Endothelial cell of hepatic sinusoid (primary cell): Measurements from ENCODE around the gene NAB2.
"Not testable (repeated sequence)": the region's sequence is repeated elsewhere in the genome, so short reads cannot be mapped to it uniquely, and the experiment has no call there.

Source experiments
- in situ Hi-C: cut with HindIII; loops from 2 replicates; pipeline ENCODE4 v1.10.0; 2017; ENCODE audit warnings: low sequenced_read_pairs

The NAB2 gene

GRCh38 chr12:57063991-57064685 lies 24.8 kb upstream of the NAB2 start:
- in situ Hi-C loops: loop anchor here (10.0 kb wide), 1 partner anchor 61 kb away; the partner anchor contains the start of gene LRP1

DNA sequence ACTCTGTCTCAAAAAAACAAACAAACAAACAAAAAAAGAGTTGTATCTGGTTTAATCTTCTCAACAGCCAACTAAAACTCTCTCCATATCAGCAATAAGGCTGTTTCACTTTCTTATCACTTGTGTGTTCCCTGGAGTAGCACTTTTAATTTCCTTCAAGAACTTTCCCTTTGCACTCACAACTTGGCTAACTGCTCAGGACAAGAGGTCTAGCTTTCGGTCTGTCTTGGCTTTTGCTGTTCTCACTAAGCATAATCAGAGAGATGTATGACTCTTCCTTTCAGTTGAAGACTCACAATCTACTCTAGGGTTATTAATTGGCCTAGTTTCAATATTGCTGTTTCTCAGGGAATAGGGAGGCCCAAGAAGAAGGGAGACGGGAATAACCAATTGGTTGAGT lies 22.7 kb upstream of the NAB2 start:
- in situ Hi-C loops: loop anchor here (5.0 to 10.0 kb wide), 2 partner anchors 59 to 106 kb away; partner anchors contain the start of gene LRP1

DNA sequence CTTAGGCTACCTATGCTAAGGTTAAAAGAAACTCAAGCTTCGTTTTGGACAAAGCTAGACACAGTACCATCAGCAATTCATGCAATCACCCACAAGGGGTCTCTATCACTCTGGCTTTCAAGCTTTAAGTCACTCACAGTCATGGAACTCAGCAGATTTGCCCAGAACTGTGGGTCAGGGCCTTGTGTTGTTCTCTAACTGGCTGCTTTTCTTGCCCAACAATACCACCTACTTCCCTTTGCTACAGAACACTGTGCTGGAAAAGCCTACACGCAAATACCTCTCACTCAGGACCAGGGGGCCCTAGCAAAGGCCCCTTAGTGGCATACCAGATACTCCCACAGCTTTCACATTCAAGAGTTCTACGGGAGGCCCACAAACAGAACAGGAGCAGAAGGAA lies 19.4 kb upstream of the NAB2 start:
- in situ Hi-C loops: loop anchor here (5.0 to 10.0 kb wide), 2 partner anchors 55 to 103 kb away; partner anchors contain the start of gene LRP1

GRCh38 chr12:57072661-57073060 lies 16.3 kb upstream of the NAB2 start:
- in situ Hi-C loops: no loop called here

GRCh38 chr12:57073566-57074450 lies 15.1 kb upstream of the NAB2 start:
- in situ Hi-C loops: not testable (repeated sequence)

GRCh38 chr12:57078519-57079404 lies 10.2 kb upstream of the NAB2 start, which contains the start of gene NEMP1:
Gene NEMP1, minus strand, starts transcription at chr12:57078791. Its CDS starts 46 bp downstream, at chr12:57078745.
- in situ Hi-C loops: no loop called here

GRCh38 chr12:57079821-57080220 lies 9.1 kb upstream of the NAB2 start:
- in situ Hi-C loops: no loop called here

DNA sequence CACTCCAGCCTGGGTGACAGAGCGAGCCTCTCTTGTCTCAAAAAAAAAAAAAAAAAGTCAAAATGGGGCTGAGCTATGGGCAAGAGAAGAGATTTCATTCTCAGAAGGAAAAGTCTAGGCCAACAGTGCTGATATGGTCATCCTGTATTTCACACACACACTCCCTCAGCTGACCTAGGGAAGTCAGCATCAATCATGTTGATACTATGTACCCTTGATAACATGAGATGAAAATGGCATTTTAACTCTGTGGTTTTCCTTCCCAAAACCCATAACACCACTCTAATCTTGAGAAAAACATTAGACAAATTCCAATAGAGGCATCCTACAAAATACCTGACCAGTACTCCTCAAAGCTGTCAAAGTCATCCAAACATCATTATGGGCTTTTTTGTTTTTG lies 8.1 kb upstream of the NAB2 start:
- in situ Hi-C loops: no loop called here

- in situ Hi-C loops: no loop called here
Observed at GRCh38 chr12:57085999-57086492, 2.9 kb upstream of the NAB2 start.

DNA sequence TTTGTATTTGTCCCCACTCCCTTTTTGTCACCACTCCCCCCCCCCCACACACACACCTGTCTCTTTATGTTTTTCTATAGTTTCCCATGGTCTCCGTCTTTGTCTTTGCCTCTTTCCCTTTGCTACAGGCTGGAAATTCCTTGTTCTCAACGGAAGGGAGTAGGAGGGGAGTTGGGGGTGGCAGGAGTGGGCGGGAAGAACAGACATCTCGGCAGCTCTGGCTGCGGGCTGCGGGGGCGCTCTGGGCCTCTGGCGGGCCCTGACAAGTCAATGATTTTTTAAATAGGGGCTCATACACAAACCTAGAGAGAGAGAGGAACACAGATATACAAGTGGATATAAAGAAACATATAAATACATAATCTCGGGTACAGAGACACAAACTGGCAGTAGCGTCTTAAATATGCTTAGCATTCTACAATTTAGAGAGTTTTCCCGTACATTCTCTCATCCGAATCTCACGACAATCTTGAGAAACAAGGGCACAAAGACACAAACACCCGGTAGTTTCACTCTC lies 2.4 kb upstream of the NAB2 start:
- in situ Hi-C loops: no loop called here

DNA sequence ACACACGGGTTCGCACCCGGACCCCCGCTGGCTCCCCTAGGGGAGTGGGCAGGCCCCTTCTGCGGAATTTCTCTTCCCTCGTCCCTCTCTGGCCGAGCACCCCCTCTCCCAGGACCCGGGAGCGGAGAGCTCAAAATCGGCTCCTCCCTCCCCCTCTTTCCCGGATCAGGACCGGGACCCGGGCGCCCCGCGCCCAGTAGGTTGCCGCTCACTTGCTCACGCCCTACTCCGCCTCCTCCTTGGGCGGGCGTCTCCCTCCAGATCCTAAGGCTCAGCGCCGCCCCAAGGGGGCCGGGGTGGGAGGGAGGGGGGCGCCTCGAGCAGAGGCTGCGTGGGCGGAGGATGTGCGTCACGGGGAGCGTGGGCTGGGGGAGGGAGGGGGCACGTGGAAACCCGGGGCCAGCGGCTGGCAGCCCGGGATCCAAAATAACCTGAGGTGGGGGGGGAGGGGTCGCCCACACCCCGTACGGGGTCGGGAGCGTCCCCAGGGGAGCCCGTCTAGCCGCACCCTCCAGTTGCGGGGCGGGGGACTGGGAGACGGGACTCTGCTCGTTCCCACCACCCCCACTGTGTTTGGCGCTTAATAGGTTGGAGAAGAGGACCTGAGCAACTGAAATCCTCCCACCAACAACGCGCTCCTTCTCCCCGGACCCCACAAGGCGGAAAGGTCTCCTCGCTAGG lies 1.8 kb upstream of the NAB2 start:
- in situ Hi-C loops: no loop called here

GRCh38 chr12:57087691-57088353 lies 1.1 kb upstream of the NAB2 start:
- in situ Hi-C loops: no loop called here

GRCh38 chr12:57089271-57090245 lies 644 bp downstream of the NAB2 start:
- in situ Hi-C loops: no loop called here

- in situ Hi-C loops: no loop called here
Observed at GRCh38 chr12:57090490-57090889, 1.6 kb downstream of the NAB2 start.

GRCh38 chr12:57090924-57091637 lies 2.2 kb downstream of the NAB2 start:
- in situ Hi-C loops: no loop called here

DNA sequence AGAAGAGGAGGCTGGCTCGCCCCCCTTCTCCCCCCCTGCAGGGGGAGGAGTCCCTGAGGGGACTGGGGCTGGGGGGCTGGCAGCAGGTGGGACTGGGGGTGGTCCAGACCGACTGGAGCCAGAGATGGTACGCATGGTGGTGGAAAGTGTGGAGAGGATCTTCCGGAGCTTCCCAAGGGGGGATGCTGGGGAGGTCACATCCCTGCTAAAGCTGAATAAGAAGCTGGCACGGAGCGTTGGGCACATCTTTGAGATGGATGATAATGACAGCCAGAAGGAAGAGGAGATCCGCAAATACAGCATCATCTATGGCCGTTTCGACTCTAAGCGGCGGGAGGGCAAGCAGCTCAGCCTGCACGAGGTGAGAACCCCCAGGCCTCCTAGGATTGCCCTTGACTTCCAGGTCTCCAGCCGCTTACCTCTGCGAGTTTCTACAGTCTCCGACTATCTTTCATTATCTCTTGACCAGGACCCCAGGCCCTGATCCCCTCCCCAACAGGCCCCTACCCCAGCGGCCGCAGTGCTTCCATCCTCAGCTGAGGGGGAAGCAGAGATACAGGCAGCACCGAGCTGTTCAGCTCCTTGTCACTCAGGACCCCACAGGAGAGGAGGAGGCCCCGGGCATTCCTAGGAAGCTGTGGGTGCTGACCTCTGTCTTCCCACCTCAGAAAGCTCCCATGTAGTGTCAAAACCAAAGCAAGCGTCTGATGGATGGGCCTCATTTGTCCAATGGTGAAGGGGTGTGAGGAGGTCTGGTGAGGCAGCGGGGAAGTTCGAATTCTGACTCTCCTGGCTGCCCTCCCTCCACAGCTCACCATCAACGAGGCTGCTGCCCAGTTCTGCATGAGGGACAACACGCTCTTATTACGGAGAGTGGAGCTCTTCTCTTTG lies 3.0 kb downstream of the NAB2 start:
- in situ Hi-C loops: no loop called here

GRCh38 chr12:57092529-57092862 lies 3.6 kb downstream of the NAB2 start:
- in situ Hi-C loops: no loop called here
